CD8-positive, alpha-beta memory T cell (primary cell): ENCODE data around the gene TPO. TPM values are rescaled to one million over a fixed set of nuclear protein-coding genes. Genes with fewer than 3 reads are reported as not detected.

Experiments used
- CTCF ChIA-PET: fragments of 350-600 bp; sonication (Branson Sonifier 250); formaldehyde crosslinking; loops from one replicate; lab custom pipeline; 2021; ENCODE audit warnings: antibody characterized with exemption; lab: Charles Lee
- POLR2A ChIA-PET: fragments of 350-600 bp; sonication (Branson Sonifier 250); formaldehyde crosslinking; loops from one replicate; lab custom pipeline; 2021; ENCODE audit warnings: antibody characterized with exemption; lab: Charles Lee
- DNase-seq, 5 donors: peaks; one replicate each; pipeline versions ENCODE4 v3.0.0 to v3.0.0-alpha.2; 2020 to 2022; ENCODE audit warnings: mixed read lengths in 1 of 5
- H3K27ac ChIP-seq: one replicate; pipeline ENCODE4 v1.7.0; 2013; ENCODE audit warnings: low read depth, mild to moderate bottlenecking, low read length, moderate library complexity
- H3K27me3 ChIP-seq: 2 replicates; pipeline ENCODE4 v1.7.0; 2013; ENCODE audit warnings: low read length, mild to moderate bottlenecking; ENCODE audit not compliant: insufficient read depth, poor library complexity, severe bottlenecking
- H3K36me3 ChIP-seq: 2 replicates; pipeline ENCODE4 v1.7.0; 2013; ENCODE audit warnings: mild to moderate bottlenecking, low read length, moderate library complexity; ENCODE audit not compliant: insufficient read depth
- H3K4me1 ChIP-seq: 2 replicates; pipeline ENCODE4 v1.7.0; 2013; ENCODE audit warnings: mild to moderate bottlenecking, low read length, moderate library complexity; ENCODE audit not compliant: insufficient read depth
- H3K4me3 ChIP-seq: 2 replicates; pipeline ENCODE4 v1.7.0; 2013; ENCODE audit warnings: mild to moderate bottlenecking, low read length
- H3K9me3 ChIP-seq: 2 replicates; pipeline ENCODE4 v1.7.0; 2013; ENCODE audit warnings: mild to moderate bottlenecking, low read length
- H3K27ac Mint-ChIP-seq, 8 donors: one replicate each; pipeline ENCODE4 v1.8.0; 2020 to 2021; ENCODE audit warnings: mixed read lengths in 8 of 8, mild to moderate bottlenecking in 6 of 8, inconsistent platforms in 3 of 8, moderate library complexity in 3 of 8
- H3K27me3 Mint-ChIP-seq, 2 donors: one replicate each; pipeline ENCODE4 v1.8.0; 2020 to 2021; ENCODE audit warnings: mixed read lengths in 2 of 2, mild to moderate bottlenecking in 1 of 2, moderate library complexity in 1 of 2
- H3K36me3 Mint-ChIP-seq, 3 donors: one replicate each; pipeline ENCODE4 v1.8.0; 2020 to 2021; ENCODE audit warnings: mixed read lengths in 3 of 3, inconsistent platforms in 1 of 3, mild to moderate bottlenecking in 1 of 3
- H3K4me1 Mint-ChIP-seq, 3 donors: one replicate each; pipeline ENCODE4 v1.8.0; 2020 to 2021; ENCODE audit warnings: mixed read lengths in 3 of 3, inconsistent platforms in 1 of 3, mild to moderate bottlenecking in 1 of 3
- H3K4me3 Mint-ChIP-seq, 7 donors: one replicate each; pipeline ENCODE4 v1.8.0; 2020 to 2021; ENCODE audit warnings: mixed read lengths in 7 of 7, mild to moderate bottlenecking in 6 of 7, moderate library complexity in 4 of 7, inconsistent platforms in 2 of 7
- H3K9me3 Mint-ChIP-seq, 5 donors: one replicate each; pipeline ENCODE4 v1.8.0; 2020 to 2022; ENCODE audit warnings: mixed read lengths in 5 of 5, mild to moderate bottlenecking in 3 of 5, moderate library complexity in 2 of 5, inconsistent platforms in 1 of 5
- polyA plus RNA-seq: library from polyadenylated mRNA; unstranded; fragments of 300-500 nt; fragmentation: Illumina TruSeq; gene quantifications from one replicate; pipeline ENCODE4 v1.2.3, GENCODE V29; 2021
- total RNA-seq, 2 experiments: library from RNA; stranded (reverse); gene quantifications; one replicate each; pipeline ENCODE4 v1.2.3, GENCODE V29; 2021

Gene TPO
- total and polyA plus RNA-seq, 3 experiments from 2014 or later = 1.8 TPM; not detected in 2

- Histone ChIP-seq H3K4me1 (no peaks in the 10 kb centered on the region), H3K9me3 (no peaks in the 10 kb centered on the region), H3K27ac (no peak overlapping the region), H3K27me3 (no peaks in the 10 kb centered on the region), H3K36me3 (no peaks in the 10 kb centered on the region), H3K4me3 (no peak overlapping the region)
- ChIA-PET POLR2A (no interaction called here), CTCF (interaction anchor here (1.0 kb wide), 1 partner anchor 41 kb away, joined by 3 read pairs; no protein-coding TSS in a partner anchor)
- no peaks in the 10 kb centered on the region for H3K36me3 Mint-ChIP-seq
- DNase-seq = peak in 1 of 5 donors; percentile 35
- H3K4me1 Mint-ChIP-seq = no peaks in the 10 kb centered on the region
- H3K9me3 Mint-ChIP-seq = peaks cover 0 to 5% (median under 1%) of the 10 kb centered on the region in 5 donors
- peaks cover 9 to 18% of the 10 kb centered on the region in 2 donors for H3K27me3 Mint-ChIP-seq
- H3K4me3 Mint-ChIP-seq = no peak overlapping the region
- no peak overlapping the region for H3K27ac Mint-ChIP-seq
These were observed 173.9 kb downstream of the TPO start for GRCh38 chr2:1586923-1587840.

DNA sequence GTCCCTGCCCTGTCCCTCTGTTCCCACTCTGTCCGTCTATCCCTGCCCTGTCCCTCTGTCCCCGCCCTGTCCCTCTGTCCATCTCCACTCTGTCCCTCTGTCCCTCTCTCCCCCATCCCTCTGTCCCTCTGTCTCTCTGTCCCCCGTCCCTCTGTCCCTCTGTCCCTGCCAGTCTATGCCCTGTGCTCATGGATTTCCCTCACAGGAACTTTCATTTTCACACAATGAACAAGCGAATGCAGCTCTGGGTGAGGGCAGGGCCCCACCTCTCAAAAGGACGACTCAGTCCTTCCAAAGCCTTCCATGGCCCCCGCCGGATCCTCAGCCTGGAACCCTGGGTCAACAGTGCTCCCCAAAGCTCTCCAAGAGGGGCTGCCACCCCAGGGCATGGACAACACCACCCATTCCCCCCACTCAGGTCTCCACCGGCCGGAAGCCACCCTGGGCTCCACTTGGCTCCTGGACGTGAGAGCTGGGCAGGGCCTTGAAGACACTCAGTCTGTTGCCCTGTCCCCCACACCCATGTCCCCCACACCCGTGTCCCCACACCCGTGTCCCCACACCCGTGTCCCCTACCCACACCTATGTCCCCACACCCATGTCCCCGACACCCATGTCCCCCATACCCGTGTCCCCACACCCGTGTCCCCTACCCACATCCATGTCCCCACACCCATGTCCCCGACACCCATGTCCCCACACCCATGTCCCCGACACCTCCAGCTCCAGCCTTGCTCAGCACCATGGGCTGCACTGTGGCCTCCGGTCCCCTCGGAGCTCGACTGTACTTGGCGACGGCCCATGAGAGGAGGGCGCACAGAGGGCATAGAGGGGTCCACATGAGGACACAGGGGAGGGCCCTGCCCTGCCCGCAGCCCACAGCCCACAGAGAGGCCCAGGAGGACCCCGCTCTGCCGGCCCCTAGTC is 175.1 kb downstream of the TPO start:
- Mint-ChIP-seq H3K4me3 (no peak overlapping the region), H3K27me3 (peaks cover 7 to 16% of the 10 kb centered on the region in 2 donors), H3K27ac (no peak overlapping the region), H3K4me1 (no peaks in the 10 kb centered on the region), H3K36me3 (no peaks in the 10 kb centered on the region), H3K9me3 (peaks cover 0 to 6% (median 0%) of the 10 kb centered on the region in 5 donors)
- Histone ChIP-seq H3K27me3 (no peaks in the 10 kb centered on the region), H3K4me3 (no peak overlapping the region), H3K36me3 (no peaks in the 10 kb centered on the region), H3K4me1 (no peaks in the 10 kb centered on the region), H3K9me3 (no peaks in the 10 kb centered on the region), H3K27ac (no peak overlapping the region)
- DNase-seq = peak in 1 of 5 donors; percentile 23
- ChIA-PET POLR2A (no interaction called here), CTCF (no interaction called here)

DNA sequence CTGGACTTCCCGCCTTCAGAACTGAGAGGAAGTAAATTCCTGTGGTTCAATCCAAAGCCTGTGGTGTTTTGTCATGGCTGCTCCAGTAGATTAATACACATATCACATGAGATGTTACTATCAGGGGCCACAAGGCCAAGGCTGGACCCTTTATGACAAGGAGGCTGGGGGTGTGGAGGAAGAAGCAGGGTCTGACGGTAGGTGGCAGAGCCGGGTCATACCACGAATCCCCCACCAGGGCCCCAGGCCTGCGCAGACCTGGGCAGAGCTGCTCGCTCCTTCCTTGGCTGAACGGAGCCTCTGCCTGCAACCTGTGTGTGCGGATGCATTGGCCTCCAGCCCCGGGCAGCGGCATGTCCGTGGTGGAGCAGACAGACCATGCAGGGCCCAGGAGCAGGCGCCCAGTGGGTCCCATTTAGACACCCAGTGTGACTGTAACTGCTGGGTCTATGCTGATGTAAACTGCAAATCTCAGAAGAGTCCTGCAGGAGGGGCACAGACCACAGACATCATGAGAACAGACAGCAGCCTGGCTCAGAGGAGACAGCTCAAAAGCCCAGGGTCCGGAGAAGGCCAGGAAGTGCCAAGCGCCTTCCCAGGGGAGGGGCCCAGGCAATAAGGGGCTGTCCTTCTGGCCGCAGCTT is 175.8 kb downstream of the TPO start:
- Histone ChIP-seq H3K27ac (no peak overlapping the region), H3K4me1 (no peaks in the 10 kb centered on the region), H3K36me3 (no peaks in the 10 kb centered on the region), H3K27me3 (no peaks in the 10 kb centered on the region), H3K4me3 (no peak overlapping the region), H3K9me3 (no peaks in the 10 kb centered on the region)
- Mint-ChIP-seq H3K4me3 (no peak overlapping the region), H3K27ac (no peak overlapping the region), H3K27me3 (peaks cover 7 to 16% of the 10 kb centered on the region in 2 donors), H3K4me1 (no peaks in the 10 kb centered on the region), H3K9me3 (peaks cover 0 to 7% (median 0%) of the 10 kb centered on the region in 5 donors), H3K36me3 (no peaks in the 10 kb centered on the region)
- DNase-seq = peak in 1 of 5 donors; percentile 36
- ChIA-PET CTCF (no interaction called here), POLR2A (no interaction called here)

GRCh38 chr2:1590596-1591460 is 177.6 kb downstream of the TPO start:
- DNase-seq = peak in 1 of 5 donors; percentile 25
- Mint-ChIP-seq H3K27ac (no peak overlapping the region), H3K9me3 (peaks cover 0 to 7% (median 0%) of the 10 kb centered on the region in 5 donors), H3K27me3 (peaks cover 7 to 16% of the 10 kb centered on the region in 2 donors), H3K4me1 (no peaks in the 10 kb centered on the region), H3K36me3 (no peaks in the 10 kb centered on the region), H3K4me3 (no peak overlapping the region)
- ChIA-PET CTCF (no interaction called here), POLR2A (no interaction called here)
- Histone ChIP-seq H3K9me3 (no peaks in the 10 kb centered on the region), H3K36me3 (no peaks in the 10 kb centered on the region), H3K4me3 (no peak overlapping the region), H3K4me1 (no peaks in the 10 kb centered on the region), H3K27ac (no peak overlapping the region), H3K27me3 (no peaks in the 10 kb centered on the region)

DNA sequence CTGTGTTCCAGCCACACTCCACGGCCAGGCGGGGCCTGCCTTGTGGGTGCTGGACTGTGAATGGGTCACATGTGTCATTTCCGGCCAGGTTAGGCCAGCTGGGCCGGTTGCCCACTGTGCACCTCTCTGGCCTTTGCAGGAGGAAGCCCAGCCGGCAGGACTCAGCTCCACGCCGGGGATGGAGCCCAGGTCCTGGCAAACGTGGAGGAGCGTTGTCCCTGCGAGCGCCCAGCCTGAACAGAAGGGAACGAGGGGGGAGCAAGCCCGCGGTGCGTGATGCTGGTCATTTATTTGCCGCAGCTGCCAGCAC is 178.2 kb downstream of the TPO start:
- Histone ChIP-seq H3K4me3 (no peak overlapping the region), H3K27ac (no peak overlapping the region), H3K36me3 (no peaks in the 10 kb centered on the region), H3K9me3 (no peaks in the 10 kb centered on the region), H3K27me3 (no peaks in the 10 kb centered on the region), H3K4me1 (no peaks in the 10 kb centered on the region)
- DNase-seq = peak in 1 of 5 donors; percentile 46
- ChIA-PET CTCF (no interaction called here), POLR2A (no interaction called here)
- peaks cover 0 to 7% (median 0%) of the 10 kb centered on the region in 5 donors for H3K9me3 Mint-ChIP-seq
- H3K4me1 Mint-ChIP-seq = no peaks in the 10 kb centered on the region
- H3K36me3 Mint-ChIP-seq = no peaks in the 10 kb centered on the region
- H3K27me3 Mint-ChIP-seq = peaks cover 7 to 16% of the 10 kb centered on the region in 2 donors
- H3K27ac Mint-ChIP-seq = no peak overlapping the region
- H3K4me3 Mint-ChIP-seq = no peak overlapping the region
